Measurements from ENCODE around the gene DSCAML1.

DNA sequence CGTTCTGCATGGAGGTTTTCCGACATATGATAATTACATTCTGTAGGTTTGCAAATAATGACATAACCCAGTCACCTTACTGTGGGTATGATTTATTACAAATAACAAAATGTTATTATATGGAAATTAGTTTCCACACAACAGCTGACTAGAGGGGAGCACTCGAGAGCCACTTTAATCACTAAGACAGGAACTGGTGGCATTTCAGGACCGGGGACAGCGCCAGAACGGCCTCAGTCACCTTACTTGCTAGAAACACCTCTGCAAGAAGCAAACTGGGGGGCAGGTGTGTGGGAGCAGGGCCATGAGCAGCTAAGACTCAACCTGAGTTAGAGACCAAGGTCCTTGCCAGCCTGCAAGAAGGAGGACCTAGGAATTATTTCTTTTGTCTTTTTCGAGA is 199.9 kb downstream of the DSCAML1 start:
- TF ChIP-seq, protein P1, sequence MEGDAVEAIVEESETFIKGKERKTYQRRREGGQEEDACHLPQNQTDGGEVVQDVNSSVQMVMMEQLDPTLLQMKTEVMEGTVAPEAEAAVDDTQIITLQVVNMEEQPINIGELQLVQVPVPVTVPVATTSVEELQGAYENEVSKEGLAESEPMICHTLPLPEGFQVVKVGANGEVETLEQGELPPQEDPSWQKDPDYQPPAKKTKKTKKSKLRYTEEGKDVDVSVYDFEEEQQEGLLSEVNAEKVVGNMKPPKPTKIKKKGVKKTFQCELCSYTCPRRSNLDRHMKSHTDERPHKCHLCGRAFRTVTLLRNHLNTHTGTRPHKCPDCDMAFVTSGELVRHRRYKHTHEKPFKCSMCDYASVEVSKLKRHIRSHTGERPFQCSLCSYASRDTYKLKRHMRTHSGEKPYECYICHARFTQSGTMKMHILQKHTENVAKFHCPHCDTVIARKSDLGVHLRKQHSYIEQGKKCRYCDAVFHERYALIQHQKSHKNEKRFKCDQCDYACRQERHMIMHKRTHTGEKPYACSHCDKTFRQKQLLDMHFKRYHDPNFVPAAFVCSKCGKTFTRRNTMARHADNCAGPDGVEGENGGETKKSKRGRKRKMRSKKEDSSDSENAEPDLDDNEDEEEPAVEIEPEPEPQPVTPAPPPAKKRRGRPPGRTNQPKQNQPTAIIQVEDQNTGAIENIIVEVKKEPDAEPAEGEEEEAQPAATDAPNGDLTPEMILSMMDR (IDR thresholded peaks at IDR 0.05; ENCODE audit: low read depth, low read length): no peak
- TF ChIP-seq EZH2phosphoT487 (IDR thresholded peaks at IDR 0.05; ENCODE audit: low read depth): no peak
